ENCODE data around the gene ARG2.
"Not testable (repeated sequence)": the region's sequence is repeated elsewhere in the genome, so short reads cannot be mapped to it uniquely, and the experiment has no call there.

The ARG2 gene

GRCh38 chr14:67589204-67589770, 30.4 kb upstream of the ARG2 start:
- FAIRE-seq: no peak

- FAIRE-seq: not testable (repeated sequence)
Observed at GRCh38 chr14:67593650-67594049, 26.1 kb upstream of the ARG2 start.

GRCh38 chr14:67595392-67595791, 24.3 kb upstream of the ARG2 start:
- no peak for FAIRE-seq

GRCh38 chr14:67599698-67600561, 19.8 kb upstream of the ARG2 start, which contains the start of gene PIGH:
PIGH (minus strand) TSS chr14:67600268; CDS start chr14:67600203, 65 bp downstream.
- no peak for FAIRE-seq

GRCh38 chr14:67600562-67600974, 19.2 kb upstream of the ARG2 start:
- FAIRE-seq: not testable (repeated sequence)

GRCh38 chr14:67602076-67602475, 17.6 kb upstream of the ARG2 start:
- no peak for FAIRE-seq

- no peak for FAIRE-seq
Observed at GRCh38 chr14:67602995-67603545, 16.6 kb upstream of the ARG2 start.

- no peak for FAIRE-seq
Observed at GRCh38 chr14:67607646-67608045, 12.1 kb upstream of the ARG2 start.

- no peak for FAIRE-seq
Observed at GRCh38 chr14:67609642-67610310, 9.9 kb upstream of the ARG2 start.

- FAIRE-seq: no peak
Observed at GRCh38 chr14:67610491-67610890, 9.2 kb upstream of the ARG2 start.

- FAIRE-seq: peak; percentile 60
Observed at GRCh38 chr14:67618617-67619063, 1.1 kb upstream of the ARG2 start.

- FAIRE-seq: no peak
Observed at GRCh38 chr14:67620217-67620785, 581 bp downstream of the ARG2 start.

GRCh38 chr14:67622675-67623074, 3.0 kb downstream of the ARG2 start:
- no peak for FAIRE-seq

- no peak for FAIRE-seq
Observed at GRCh38 chr14:67623114-67623513, 3.4 kb downstream of the ARG2 start.

GRCh38 chr14:67626131-67626530, 6.4 kb downstream of the ARG2 start:
- not testable (repeated sequence) for FAIRE-seq

GRCh38 chr14:67627519-67627918, 7.8 kb downstream of the ARG2 start:
- no peak for FAIRE-seq

- FAIRE-seq: no peak
Observed at GRCh38 chr14:67630186-67630585, 10.5 kb downstream of the ARG2 start.

GRCh38 chr14:67630938-67631337, 11.2 kb downstream of the ARG2 start:
- FAIRE-seq: no peak

GRCh38 chr14:67633451-67634147, 13.9 kb downstream of the ARG2 start:
- no peak for FAIRE-seq

GRCh38 chr14:67636361-67636919, 16.7 kb downstream of the ARG2 start:
- no peak for FAIRE-seq

GRCh38 chr14:67638642-67639041, 18.9 kb downstream of the ARG2 start:
- FAIRE-seq: no peak

GRCh38 chr14:67641480-67641879, 21.8 kb downstream of the ARG2 start:
- no peak for FAIRE-seq

Measured in TTC549 (cell line).